Dendritic cell treated with granulocyte-macrophage colony-stimulating factor and Interleukin-4, amounts not matched to agents 40 ng/mL and 50 ng/mL, for 4 days (primary cell): Measurements from ENCODE around the gene GBF1.

Experiments
- H3K27ac Mint-ChIP-seq: one replicate; pipeline ENCODE4 v1.8.0; 2022; ENCODE audit warnings: mild to moderate bottlenecking, mixed read lengths
- H3K27me3 Mint-ChIP-seq: one replicate; pipeline ENCODE4 v1.8.0; 2022; ENCODE audit warnings: mild to moderate bottlenecking, mixed read lengths
- H3K36me3 Mint-ChIP-seq: one replicate; pipeline ENCODE4 v1.8.0; 2022; ENCODE audit warnings: low read depth, mixed read lengths
- H3K4me1 Mint-ChIP-seq: one replicate; pipeline ENCODE4 v1.8.0; 2022; ENCODE audit warnings: low read depth, mixed read lengths
- H3K4me3 Mint-ChIP-seq: one replicate; pipeline ENCODE4 v1.8.0; 2022; ENCODE audit warnings: mild to moderate bottlenecking, moderate library complexity, mixed read lengths
- H3K9me3 Mint-ChIP-seq: one replicate; pipeline ENCODE4 v1.8.0; 2022; ENCODE audit warnings: mixed read lengths
- intact Hi-C: fragments of 100-400 bp; cut with micrococcal nuclease; formaldehyde crosslinking; loops from one replicate; pipeline ENCODE4 v1.15.0; 2022

GBF1 gene

DNA sequence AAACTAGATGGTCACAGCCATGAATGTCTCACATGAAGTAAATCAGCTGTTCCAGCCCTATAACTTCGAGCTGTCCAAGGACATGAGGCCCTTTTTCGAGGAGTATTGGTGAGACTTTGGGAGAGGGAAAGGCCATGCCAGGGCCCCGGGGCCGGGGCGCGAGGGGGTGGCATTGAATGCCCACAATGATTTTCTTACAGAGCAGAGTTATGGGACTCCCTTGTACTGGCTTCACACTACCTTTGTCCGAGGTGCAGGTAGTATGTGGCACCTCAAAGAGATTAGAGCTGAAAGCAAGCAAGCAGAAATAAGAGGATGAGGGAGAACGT is 18.8 kb upstream of the GBF1 start:
- H3K27me3 Mint-ChIP-seq: peaks cover 39% of the 10 kb centered on the region
- peaks cover 48% of the 10 kb centered on the region for H3K4me1 Mint-ChIP-seq
- H3K4me3 Mint-ChIP-seq: peak overlapping the region; percentile 83
- H3K27ac Mint-ChIP-seq: peak overlapping the region; percentile 57
- no peaks in the 10 kb centered on the region for H3K9me3 Mint-ChIP-seq
- intact Hi-C loops: loop anchor here (5.0 kb wide), 2 partner anchors 59 to 171 kb away; partner anchors contain the start of gene NFKB2
- H3K36me3 Mint-ChIP-seq: no peaks in the 10 kb centered on the region

DNA sequence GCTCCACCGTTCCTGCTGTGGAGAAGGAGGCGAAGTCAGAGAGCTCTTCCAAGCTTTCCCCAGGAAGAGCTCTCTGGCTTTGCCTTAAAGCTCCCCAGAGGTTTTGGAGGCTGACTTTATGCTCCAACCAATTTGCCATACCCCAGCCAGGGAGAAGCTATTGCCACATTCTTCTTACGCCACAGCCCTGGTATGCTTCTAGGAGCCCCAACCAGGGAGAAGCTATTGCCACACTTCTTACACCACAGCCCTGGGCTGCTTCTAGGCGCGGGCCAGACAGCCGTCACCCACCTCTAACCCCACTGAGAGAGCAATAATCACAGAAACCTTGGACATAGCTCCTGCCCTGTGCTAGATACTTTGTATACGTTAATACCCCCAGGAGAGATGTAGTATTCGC is 18.3 kb upstream of the GBF1 start:
- peaks cover 53% of the 10 kb centered on the region for H3K4me1 Mint-ChIP-seq
- no peaks in the 10 kb centered on the region for H3K36me3 Mint-ChIP-seq
- intact Hi-C loops: loop anchor here (5.0 kb wide), 2 partner anchors 60 to 170 kb away; partner anchors contain the start of gene NFKB2
- H3K9me3 Mint-ChIP-seq: no peaks in the 10 kb centered on the region
- no peak overlapping the region for H3K27ac Mint-ChIP-seq
- peak overlapping the region; percentile 30 for H3K4me3 Mint-ChIP-seq
- peaks cover 41% of the 10 kb centered on the region for H3K27me3 Mint-ChIP-seq

DNA sequence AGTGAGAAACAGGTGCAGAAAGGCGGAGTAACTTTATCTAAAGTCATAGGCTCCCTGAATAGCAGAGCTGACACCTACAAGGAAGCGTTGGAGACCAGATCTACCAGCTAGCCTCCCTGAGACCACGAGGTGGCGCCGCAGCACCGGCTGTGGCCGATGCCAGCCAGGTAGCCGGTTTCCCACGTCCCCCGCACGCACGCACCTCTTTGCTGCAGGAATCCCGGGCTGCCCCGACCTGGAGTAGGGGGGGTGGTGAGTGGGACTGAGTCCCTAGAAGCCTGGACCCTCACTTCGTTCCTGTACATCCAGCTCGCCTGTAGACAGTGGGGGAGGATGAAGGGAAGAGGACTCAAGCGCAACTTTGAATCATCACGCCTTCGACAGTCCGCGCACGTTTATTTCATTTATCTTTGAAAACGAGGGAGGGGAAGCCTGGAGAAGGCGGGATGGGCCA is 15.5 kb upstream of the GBF1 start:
- H3K27ac Mint-ChIP-seq: no peak overlapping the region
- H3K4me1 Mint-ChIP-seq: peaks cover 53% of the 10 kb centered on the region
- intact Hi-C loops: loop anchor here (1.0 to 5.0 kb wide), 5 partner anchors 15 to 247 kb away; partner anchors contain the start of genes GBF1 and NFKB2
- H3K4me3 Mint-ChIP-seq: peak overlapping the region; percentile 71
- H3K36me3 Mint-ChIP-seq: no peaks in the 10 kb centered on the region
- peaks cover 56% of the 10 kb centered on the region for H3K27me3 Mint-ChIP-seq
- no peaks in the 10 kb centered on the region for H3K9me3 Mint-ChIP-seq

DNA sequence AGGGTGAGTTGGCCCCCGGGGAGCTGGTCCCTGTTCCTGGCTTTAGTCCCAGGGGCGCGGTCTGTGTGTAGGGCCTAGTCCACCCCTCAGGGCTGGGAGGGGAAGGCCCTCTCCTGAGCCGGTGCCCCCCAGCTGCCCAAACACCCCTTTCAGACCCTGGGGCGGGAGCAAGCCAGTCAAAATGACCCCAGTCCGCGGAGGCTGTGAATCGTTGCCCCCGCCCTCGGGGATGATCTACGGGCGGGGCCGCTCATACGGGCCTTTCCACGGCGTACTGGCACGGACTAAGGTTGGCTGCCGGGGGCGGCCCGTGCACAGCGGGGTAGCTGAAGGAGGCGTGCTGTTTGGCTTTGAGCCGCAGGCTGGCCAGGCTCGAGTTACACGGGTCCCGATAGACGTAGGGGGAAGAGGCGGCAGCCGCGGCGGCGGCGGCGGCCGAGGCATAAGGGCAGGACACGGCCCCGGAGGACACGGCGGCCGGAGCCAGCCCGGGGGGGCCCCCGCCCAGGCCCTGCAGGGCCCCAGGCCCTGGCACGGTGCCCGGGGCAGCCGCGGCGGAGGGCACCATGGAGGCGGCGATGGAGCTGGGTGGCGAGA is 15.0 kb upstream of the GBF1 start:
- H3K4me3 Mint-ChIP-seq: peak overlapping the region; percentile 71
- intact Hi-C loops: loop anchor here (1.0 to 5.0 kb wide), 3 partner anchors 14 to 247 kb away; partner anchors contain the start of gene GBF1
- H3K36me3 Mint-ChIP-seq: no peaks in the 10 kb centered on the region
- H3K4me1 Mint-ChIP-seq: peaks cover 53% of the 10 kb centered on the region
- no peaks in the 10 kb centered on the region for H3K9me3 Mint-ChIP-seq
- peaks cover 59% of the 10 kb centered on the region for H3K27me3 Mint-ChIP-seq
- H3K27ac Mint-ChIP-seq: no peak overlapping the region

DNA sequence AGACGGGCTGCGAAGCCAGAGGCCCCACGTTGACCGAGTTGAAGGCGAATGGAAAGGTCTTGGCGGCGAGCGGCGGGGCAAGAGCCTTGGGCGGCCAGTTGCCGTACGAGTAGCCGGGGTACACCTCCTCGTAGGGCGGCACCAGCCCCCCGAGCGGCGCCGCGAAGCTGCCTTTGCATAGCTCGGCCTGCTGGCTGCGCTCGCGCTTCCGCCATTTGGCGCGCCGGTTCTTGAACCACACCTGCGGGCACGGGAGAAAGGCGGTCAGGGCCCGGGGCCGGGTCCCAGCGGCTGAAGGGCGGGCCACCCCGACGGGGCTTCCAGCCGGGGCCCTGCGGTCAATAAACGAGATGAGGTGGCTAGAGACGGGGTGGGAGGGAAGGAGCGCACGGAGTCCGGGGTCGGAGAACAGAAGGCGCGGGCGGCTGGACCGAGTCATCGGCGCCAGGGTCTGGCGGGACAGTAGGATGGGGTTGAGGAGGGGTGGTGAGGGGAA is 14.4 kb upstream of the GBF1 start:
- no peaks in the 10 kb centered on the region for H3K36me3 Mint-ChIP-seq
- no peaks in the 10 kb centered on the region for H3K9me3 Mint-ChIP-seq
- intact Hi-C loops: loop anchor here (1.0 to 5.0 kb wide), 3 partner anchors 14 to 246 kb away; partner anchors contain the start of gene GBF1
- peaks cover 48% of the 10 kb centered on the region for H3K4me1 Mint-ChIP-seq
- no peak overlapping the region for H3K27ac Mint-ChIP-seq
- H3K27me3 Mint-ChIP-seq: peaks cover 64% of the 10 kb centered on the region
- H3K4me3 Mint-ChIP-seq: peak overlapping the region; percentile 71

DNA sequence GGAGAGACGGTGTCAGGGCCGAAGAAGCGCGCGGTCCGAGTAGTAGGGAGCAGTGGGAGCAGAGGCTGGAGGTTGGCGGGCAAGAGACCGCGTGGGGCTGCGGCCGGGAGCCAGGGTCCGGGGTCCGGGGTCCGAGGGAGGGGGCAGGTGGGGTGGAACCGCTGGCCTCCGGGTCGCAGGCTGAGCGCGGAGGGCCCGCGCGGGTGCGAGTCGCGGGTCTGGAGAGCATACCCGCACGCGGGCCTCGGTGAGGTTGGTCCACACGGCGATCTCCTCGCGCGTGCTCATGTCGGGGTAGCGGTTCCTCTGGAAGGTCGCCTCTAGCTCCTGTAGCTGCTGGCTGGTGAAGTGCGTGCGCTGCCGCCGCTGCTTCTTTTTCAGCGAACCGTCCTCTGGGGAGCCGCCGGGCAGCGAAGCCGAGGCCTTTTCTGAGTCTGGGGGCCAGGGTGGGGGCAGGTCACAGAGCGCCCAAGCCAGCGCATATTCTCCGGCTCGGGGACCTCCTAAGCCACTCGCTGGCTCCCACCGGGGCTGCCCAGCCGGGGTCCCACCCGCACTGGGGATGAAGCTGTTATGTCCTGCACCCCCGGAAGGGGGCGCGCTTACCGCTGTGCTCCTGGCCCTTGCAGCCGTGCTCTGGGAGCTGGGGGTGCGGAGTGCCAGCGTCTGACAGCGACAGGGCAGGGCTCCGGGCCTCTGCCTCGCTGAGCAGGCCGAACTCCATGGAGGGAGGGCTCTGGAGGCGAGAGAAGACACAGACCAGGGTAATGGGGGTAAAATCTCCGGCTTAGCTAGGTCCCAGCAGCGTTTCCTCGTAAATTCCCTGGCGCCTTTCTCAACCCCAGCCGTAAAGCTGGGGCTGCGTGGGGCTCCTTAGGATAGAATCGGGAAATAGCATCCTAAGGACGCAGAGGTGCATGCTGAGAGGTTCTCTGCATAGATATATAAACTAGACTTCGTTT is 13.7 kb upstream of the GBF1 start:
- Mint-ChIP-seq H3K36me3 (no peaks in the 10 kb centered on the region), H3K4me3 (peak overlapping the region; percentile 71), H3K9me3 (no peaks in the 10 kb centered on the region), H3K4me1 (peaks cover 41% of the 10 kb centered on the region), H3K27me3 (peaks cover 71% of the 10 kb centered on the region), H3K27ac (no peak overlapping the region)
- intact Hi-C loops: loop anchor here (2.0 to 5.0 kb wide), 2 partner anchors 13 to 246 kb away; partner anchors contain the start of gene GBF1

DNA sequence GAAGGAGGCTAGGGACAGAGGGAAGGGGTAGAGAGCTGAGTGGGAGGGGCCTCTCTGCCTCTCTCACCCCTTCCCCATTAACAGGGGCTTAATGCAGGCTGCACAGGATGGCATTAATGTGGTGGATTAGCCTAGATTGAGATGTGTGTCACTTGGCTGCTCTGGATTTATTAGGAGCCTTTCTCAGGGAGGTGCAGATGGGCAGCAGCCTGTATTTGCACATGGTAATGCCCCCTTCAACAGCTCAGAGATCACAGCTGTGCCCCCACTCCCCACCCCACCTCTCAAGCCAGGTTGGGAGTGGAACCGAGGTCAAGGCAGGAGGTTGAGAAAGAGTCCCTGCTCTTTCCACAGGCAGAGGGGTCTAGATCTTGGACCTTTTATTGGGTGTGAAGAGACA is 11.3 kb upstream of the GBF1 start:
- H3K27ac Mint-ChIP-seq: no peak overlapping the region
- H3K4me1 Mint-ChIP-seq: peaks cover 24% of the 10 kb centered on the region
- H3K4me3 Mint-ChIP-seq: no peak overlapping the region
- H3K27me3 Mint-ChIP-seq: peaks cover 81% of the 10 kb centered on the region
- H3K9me3 Mint-ChIP-seq: no peaks in the 10 kb centered on the region
- intact Hi-C loops: loop anchor here (5.0 kb wide), 1 partner anchor 243 kb away; no protein-coding TSS in a partner anchor
- no peaks in the 10 kb centered on the region for H3K36me3 Mint-ChIP-seq

DNA sequence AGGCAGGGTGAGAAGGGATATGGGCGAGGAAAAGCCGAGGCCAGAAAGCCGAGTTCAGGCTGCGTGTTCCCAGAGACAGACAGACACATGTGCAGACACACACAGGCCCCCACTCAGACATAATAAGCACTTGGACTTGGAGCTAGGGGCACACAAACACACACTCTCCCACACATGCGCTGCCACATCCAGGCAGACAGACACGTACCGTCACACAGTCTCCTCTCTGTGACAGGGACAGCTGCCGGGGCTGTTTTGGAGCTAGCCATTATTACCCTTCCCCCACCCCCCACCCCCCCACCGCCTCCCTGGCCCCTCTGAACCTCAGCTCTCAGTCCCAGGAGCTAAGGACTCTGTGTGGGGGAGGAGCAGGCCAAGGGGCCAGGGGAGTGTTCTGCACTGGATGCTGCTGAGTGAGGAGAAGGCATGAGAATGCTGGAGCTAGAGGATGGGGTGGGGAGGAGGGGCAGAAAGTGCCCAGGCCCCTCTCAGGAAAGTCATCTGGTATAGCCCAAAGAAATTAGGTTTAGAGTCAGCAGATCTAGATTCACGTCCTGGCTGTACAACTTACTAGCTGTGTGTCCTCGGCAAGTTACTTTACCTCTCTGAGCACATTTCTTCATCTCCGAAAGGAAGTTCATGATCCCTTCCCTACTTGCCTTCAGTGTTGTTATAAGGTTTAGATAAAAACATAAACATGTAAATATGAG is 10.3 kb upstream of the GBF1 start:
- Mint-ChIP-seq H3K36me3 (no peaks in the 10 kb centered on the region), H3K4me1 (peaks cover 20% of the 10 kb centered on the region), H3K27ac (no peak overlapping the region), H3K27me3 (peaks cover 87% of the 10 kb centered on the region), H3K4me3 (no peak overlapping the region), H3K9me3 (no peaks in the 10 kb centered on the region)
- intact Hi-C loops: loop anchor here (5.0 kb wide), 1 partner anchor 242 kb away; no protein-coding TSS in a partner anchor

DNA sequence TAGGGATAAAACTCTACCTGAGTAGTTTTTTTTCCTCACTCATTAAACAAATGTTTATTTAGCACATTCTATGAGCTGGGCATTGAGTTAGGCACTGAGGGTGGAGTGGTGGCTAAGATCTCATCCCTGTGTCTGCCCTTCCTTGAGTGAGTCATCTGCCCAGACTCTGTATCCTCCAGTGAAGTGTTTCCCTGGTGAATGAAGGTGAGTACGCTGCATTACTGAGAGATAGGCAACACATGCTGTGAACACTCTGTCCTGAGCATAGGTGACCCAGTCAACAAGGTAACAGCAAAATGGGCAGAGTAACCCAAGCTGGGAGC is 9.8 kb upstream of the GBF1 start:
- H3K4me1 Mint-ChIP-seq: peaks cover 18% of the 10 kb centered on the region
- H3K9me3 Mint-ChIP-seq: no peaks in the 10 kb centered on the region
- no peak overlapping the region for H3K4me3 Mint-ChIP-seq
- H3K27ac Mint-ChIP-seq: no peak overlapping the region
- H3K27me3 Mint-ChIP-seq: peaks cover 88% of the 10 kb centered on the region
- no peaks in the 10 kb centered on the region for H3K36me3 Mint-ChIP-seq
- intact Hi-C loops: no loop called here

DNA sequence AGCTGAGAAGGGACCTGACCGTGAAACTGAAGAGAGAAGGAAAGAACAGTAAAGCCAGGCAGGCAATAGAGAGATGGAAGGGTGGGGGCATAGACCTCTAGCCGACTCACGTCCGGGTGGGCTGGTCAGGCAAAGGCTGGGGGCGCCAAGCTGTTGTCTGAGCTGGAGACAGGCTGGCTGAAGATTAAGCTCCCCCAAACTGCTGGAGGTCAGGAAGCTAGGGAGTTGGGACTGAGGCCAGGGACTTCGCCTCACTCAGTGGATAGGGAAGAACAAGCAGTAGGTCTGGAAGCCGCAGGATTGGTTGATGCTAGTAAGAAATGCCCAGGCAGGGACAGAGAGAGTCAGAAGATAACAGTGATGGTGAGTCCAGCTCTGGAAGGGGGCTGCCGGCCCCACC is 9.3 kb upstream of the GBF1 start:
- Mint-ChIP-seq H3K9me3 (no peaks in the 10 kb centered on the region), H3K27me3 (peaks cover 88% of the 10 kb centered on the region), H3K36me3 (no peaks in the 10 kb centered on the region), H3K27ac (no peak overlapping the region), H3K4me1 (peaks cover 18% of the 10 kb centered on the region), H3K4me3 (no peak overlapping the region)
- intact Hi-C loops: no loop called here

DNA sequence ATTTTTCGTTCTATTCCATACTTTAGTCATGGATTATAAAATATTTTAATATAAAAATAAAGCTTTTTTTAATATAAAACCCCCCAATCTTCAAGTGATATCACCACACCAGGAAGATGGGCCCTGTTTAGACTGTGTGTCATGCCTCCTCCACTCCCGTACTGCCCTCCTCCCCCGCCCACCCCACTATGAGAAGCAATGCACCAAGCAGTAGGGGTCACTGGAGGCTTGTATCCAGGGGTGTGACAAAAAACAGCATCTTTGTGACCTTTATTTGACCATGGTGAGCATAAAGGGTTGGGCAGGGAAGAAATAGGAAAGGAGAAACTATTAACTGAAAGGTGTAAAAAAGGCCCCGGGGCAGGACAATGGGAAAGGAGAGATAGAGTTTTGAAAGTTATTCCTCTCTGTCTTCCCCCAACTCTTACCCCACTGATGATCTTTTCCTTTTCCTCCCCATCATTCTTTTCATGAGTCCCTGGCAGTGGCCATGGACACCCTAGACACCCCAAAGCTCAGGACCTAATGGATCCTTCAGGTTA is 7.5 kb upstream of the GBF1 start:
- Mint-ChIP-seq H3K9me3 (no peaks in the 10 kb centered on the region), H3K27ac (no peak overlapping the region), H3K27me3 (peaks cover 88% of the 10 kb centered on the region), H3K36me3 (no peaks in the 10 kb centered on the region), H3K4me1 (peaks cover 19% of the 10 kb centered on the region), H3K4me3 (no peak overlapping the region)
- intact Hi-C loops: no loop called here

DNA sequence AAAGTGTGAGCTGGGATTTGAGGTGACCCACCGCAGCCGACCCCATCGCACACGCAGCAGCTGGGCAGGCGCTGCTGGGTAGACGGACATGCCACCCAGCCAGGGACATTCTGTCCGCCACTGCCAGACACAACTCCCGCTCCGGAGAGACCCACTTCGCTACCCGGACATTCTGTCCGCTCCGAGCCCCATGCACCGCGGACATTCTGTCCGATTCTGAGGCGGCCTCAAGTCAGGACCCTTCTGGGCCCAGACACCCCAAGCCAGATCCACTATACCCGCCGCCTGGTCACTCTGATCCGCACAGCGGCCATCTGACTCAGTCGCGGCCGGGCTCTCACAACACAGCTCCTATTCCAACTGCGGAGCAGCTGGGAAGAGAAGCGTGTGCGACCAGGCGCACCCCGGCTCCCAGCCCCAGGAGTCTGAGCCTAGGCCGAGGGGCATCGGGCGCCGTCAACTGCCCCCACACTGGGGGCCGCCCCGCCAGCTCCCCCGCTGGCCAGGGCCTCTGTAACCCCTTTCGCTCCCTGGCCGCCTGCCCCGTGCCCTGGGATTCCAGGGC is 4.8 kb upstream of the GBF1 start:
- intact Hi-C loops: loop anchor here (10.0 kb wide), 2 partner anchors 264 to 886 kb away; partner anchors contain the start of genes ACTR1A, BTRC and SUFU
- Mint-ChIP-seq H3K36me3 (peaks cover 3% of the 10 kb centered on the region), H3K4me1 (peaks cover 25% of the 10 kb centered on the region), H3K27ac (peak overlapping the region; percentile 48), H3K27me3 (peaks cover 67% of the 10 kb centered on the region), H3K9me3 (no peaks in the 10 kb centered on the region), H3K4me3 (peak overlapping the region; percentile 80)

DNA sequence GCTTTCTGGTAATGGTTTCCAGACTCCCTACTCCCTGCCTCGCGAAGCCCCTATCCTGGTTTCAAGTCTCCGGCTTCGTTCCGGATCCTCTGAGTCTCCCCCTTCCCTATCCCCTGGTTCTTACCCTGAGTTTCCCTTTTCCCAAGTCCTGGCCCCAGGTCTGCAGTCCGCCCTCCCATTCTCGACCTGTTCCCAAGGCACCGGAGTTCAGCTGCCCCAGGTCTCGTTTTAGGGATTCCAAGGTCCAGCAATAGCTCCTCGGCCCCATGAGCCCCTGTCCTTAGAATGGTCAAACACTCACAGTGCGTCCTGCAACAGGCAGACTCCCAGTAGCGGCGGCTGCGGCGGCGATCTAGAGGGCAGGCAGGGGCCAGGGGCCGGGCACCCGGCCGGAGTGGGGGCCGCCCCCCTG is 4.3 kb upstream of the GBF1 start:
- Mint-ChIP-seq H3K4me1 (peaks cover 25% of the 10 kb centered on the region), H3K27me3 (peaks cover 62% of the 10 kb centered on the region), H3K4me3 (peak overlapping the region; percentile 80), H3K27ac (peak overlapping the region; percentile 48), H3K36me3 (peaks cover 7% of the 10 kb centered on the region), H3K9me3 (no peaks in the 10 kb centered on the region)
- intact Hi-C loops: loop anchor here (10.0 kb wide), 2 partner anchors 264 to 886 kb away; partner anchors contain the start of genes ACTR1A, BTRC and SUFU
